Gastroesophageal sphincter (tissue), 3 donors: ENCODE data around the gene BCL2L11.
A peak's percentile ranks its signal among the peaks of the same experiment; 100 is the strongest.

ENCODE experiments used
- CTCF ChIP-seq, 4 experiments: fragments of 200-600 bp in 2 of 4; fragments of 450-650 bp in 2 of 4; sonication (generic) in 1 of 4; IDR thresholded peaks; one replicate each; pipeline ENCODE4 v1.5.1; 2017 to 2019; ENCODE audit warnings: antibody characterized with exemption in 4 of 4, mild to moderate bottlenecking in 2 of 4, moderate library complexity in 2 of 4
- EP300 ChIP-seq: sonication (generic); formaldehyde crosslinking; IDR thresholded peaks from one replicate; pipeline ENCODE4 v1.6.1; 2017; ENCODE audit warnings: antibody characterized with exemption, mild to moderate bottlenecking
- POLR2A ChIP-seq, 2 donors: fragments of 450-650 bp; IDR thresholded peaks; one replicate each; pipeline ENCODE4 v1.6.1; 2017; ENCODE audit warnings: antibody characterized with exemption in 2 of 2, mild to moderate bottlenecking in 2 of 2, moderate library complexity in 1 of 2
- POLR2AphosphoS5 ChIP-seq: sonication (generic); formaldehyde crosslinking; IDR thresholded peaks from one replicate; pipeline ENCODE4 v1.6.1; 2017; ENCODE audit warnings: antibody characterized with exemption

- no peak for TF ChIP-seq CTCF (IDR thresholded peaks at IDR 0.05)
- TF ChIP-seq POLR2A (IDR thresholded peaks at IDR 0.05): no peak
- TF ChIP-seq POLR2AphosphoS5: peak; percentile 80
- no peak for TF ChIP-seq EP300
Observed at GRCh38 chr2:111161971-111162370, 41.3 kb downstream of the BCL2L11 start.
